ENCODE results near the gene MRRF.
A peak's percentile ranks its signal among the peaks of the same experiment; 100 is the strongest.

Gene MRRF

GRCh38 chr9:122333169-122333808 is 68.6 kb downstream of the MRRF start:
- DNase-seq = no peak

GRCh38 chr9:122334916-122335315 is 70.2 kb downstream of the MRRF start:
- no peak for DNase-seq

- DNase-seq = no peak
These were observed 71.5 kb downstream of the MRRF start for GRCh38 chr9:122336189-122336588.

GRCh38 chr9:122336866-122337555 is 72.3 kb downstream of the MRRF start:
- no peak for DNase-seq

GRCh38 chr9:122337556-122337929 is 72.9 kb downstream of the MRRF start:
- DNase-seq = no peak

GRCh38 chr9:122338536-122338935 is 73.9 kb downstream of the MRRF start:
- DNase-seq = no peak

- DNase-seq = no peak
These were observed 74.3 kb downstream of the MRRF start for GRCh38 chr9:122338994-122339393.

- no peak for DNase-seq
These were observed 74.9 kb downstream of the MRRF start for GRCh38 chr9:122339579-122339978.

- no peak for DNase-seq
These were observed 75.5 kb downstream of the MRRF start for GRCh38 chr9:122340161-122340560.

GRCh38 chr9:122342323-122343050 is 77.8 kb downstream of the MRRF start:
- no peak for DNase-seq

- DNase-seq = no peak
These were observed 82.0 kb downstream of the MRRF start for GRCh38 chr9:122346478-122347347.

GRCh38 chr9:122347348-122348287 is 82.9 kb downstream of the MRRF start:
- DNase-seq = no peak

GRCh38 chr9:122348288-122348777 is 83.7 kb downstream of the MRRF start:
- no peak for DNase-seq

- no peak for DNase-seq
These were observed 84.1 kb downstream of the MRRF start for GRCh38 chr9:122348791-122349190.

GRCh38 chr9:122349201-122349600 is 84.5 kb downstream of the MRRF start:
- DNase-seq = no peak

- DNase-seq = peak; percentile 62
These were observed 86.1 kb downstream of the MRRF start for GRCh38 chr9:122350577-122351355.

GRCh38 chr9:122354536-122355199 is 90.0 kb downstream of the MRRF start:
- no peak for DNase-seq

GRCh38 chr9:122355336-122355875 is 90.7 kb downstream of the MRRF start:
- DNase-seq = no peak

- no peak for DNase-seq
These were observed 91.9 kb downstream of the MRRF start for GRCh38 chr9:122356627-122357026.

- DNase-seq = no peak
These were observed 96.2 kb downstream of the MRRF start for GRCh38 chr9:122360891-122361290.

Data from CD4-positive, alpha-beta T cell treated with Interleukin-4 for 4 hours (primary cell).